HG03342 (cell line): Measurements from ENCODE around the gene SIDT2.
"Not testable (repeated sequence)": the region's sequence is repeated elsewhere in the genome, so short reads cannot be mapped to it uniquely, and the experiment has no call there.

Source experiments
- ATAC-seq: cut with Tn5 transposase; IDR thresholded peaks from one replicate; pipeline ENCODE4 v1.9.1; 2021; ENCODE audit warnings: mild to moderate bottlenecking, moderate library complexity; ENCODE audit not compliant: unreplicated experiment

SIDT2 gene

DNA sequence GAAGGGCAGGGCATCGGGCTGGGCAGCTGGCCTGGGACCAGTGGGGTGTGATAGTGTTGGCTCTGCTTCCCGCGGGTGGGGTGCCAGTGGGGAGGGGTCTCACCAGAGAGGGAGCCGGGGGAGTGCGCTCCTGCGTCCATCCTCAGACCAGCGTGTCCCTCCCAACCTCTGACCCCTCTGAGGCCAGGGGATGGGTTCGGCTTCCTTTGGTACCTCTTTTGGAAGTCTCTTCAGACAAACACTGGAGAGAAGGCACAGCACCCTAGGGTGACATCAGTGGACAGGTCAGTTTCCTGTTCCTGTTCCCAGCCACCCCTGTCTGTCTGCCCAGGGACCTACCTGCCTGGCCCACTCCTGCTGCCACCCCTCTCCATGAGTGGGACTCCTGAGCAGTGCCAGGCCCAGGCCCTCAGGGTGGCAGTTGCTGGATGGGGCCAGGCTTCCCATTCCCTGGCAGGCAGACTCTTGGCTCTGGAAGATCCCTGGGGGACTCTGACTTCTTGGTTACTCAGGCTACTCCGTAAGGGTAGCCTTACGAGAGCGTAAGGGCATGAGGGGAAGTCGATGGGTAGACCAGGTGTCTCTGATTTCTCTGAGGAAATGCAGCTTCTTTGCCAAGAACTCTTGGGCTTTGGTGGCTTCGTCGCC is 23.2 kb downstream of the SIDT2 start:
- no peak for ATAC-seq

DNA sequence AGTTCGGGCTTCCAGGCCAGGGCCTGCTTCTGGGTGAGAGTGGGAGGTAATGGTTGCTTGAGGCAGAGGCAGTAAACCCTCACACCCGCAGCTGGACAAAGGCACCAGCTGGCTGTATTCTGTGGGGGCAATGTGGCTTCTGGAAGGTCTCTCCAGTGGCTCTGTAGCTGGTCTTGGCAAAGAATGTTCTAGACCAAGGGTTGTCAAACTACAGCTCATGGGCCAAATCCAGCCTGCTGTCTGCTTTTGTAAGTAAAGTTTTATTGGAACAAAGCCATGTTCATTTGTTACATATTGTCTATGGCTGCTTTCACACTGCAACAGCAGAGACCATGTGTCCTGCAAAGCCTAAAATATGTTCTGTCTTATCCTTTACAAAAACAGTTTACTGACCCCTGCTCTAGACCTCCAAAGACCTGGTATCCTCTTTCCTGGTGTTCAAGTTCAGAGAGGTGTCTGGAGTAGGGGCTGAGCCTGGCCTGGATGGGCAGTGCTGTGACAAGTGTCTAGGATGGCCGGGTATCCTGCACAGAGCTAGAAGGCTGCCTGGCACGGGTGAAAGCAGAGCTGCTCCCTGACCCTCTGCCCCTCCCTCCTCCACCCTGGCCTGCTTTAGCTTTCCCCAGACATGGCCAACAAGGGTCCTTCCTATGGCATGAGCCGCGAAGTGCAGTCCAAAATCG is 24.0 kb downstream of the SIDT2 start:
- ATAC-seq, result no peak

DNA sequence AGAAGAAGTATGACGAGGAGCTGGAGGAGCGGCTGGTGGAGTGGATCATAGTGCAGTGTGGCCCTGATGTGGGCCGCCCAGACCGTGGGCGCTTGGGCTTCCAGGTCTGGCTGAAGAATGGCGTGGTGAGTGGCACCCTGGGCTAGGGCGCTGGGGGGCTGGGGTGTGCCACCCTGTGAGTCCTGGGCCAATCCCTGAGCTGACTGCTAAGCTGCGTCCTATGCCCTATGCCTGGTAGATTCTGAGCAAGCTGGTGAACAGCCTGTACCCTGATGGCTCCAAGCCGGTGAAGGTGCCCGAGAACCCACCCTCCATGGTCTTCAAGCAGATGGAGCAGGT is 24.5 kb downstream of the SIDT2 start:
- ATAC-seq, result no peak

DNA sequence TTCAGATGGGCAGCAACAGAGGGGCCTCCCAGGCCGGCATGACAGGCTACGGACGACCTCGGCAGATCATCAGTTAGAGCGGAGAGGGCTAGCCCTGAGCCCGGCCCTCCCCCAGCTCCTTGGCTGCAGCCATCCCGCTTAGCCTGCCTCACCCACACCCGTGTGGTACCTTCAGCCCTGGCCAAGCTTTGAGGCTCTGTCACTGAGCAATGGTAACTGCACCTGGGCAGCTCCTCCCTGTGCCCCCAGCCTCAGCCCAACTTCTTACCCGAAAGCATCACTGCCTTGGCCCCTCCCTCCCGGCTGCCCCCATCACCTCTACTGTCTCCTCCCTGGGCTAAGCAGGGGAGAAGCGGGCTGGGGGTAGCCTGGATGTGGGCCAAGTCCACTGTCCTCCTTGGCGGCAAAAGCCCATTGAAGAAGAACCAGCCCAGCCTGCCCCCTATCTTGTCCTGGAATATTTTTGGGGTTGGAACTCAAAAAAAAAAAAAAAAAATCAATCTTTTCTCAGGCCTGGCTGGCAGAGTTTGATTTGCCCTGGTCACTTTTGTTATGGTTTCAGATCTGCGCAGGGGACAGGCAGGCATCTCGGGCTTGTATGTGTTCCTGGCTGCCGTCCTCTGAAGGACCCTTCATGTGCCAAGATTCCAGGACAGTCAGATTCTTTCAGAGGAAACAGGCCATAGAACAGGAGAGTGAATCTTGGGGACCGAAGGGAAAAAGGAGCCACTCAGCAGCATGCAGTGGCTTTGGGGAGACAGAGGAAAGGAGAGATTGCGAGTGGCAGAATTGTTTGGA is 25.9 kb downstream of the SIDT2 start:
- ATAC-seq, result no peak

DNA sequence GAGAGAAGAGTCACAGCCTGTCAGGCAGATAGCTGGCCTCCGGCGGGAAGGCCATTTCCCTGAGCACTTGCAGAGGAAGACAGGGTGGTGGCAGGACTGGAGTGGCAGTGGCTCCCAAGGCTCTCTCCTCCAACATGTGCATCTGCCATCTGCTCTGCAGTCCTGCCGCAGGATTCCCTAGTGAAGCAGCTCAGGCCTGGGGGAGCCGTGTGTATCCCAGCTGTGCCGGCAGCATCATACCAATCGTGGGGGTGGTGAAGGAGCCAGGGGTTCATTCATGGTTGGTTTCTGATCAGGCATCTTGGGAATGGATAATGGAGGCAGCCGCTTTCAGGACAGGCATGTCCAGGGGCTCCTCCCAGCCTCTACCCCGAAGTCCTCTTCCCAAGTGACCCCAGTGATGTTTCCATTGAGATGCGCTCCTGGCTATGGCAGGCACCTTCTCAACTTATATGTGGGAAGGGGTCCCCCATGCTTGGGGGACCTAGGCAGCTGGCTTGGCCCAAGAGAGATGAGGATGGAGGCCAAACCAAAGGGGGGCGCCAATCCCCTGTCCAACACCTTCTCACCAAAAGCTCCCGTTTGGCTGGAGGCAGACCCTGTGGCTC is 26.8 kb downstream of the SIDT2 start:
- ATAC-seq, result no peak

DNA sequence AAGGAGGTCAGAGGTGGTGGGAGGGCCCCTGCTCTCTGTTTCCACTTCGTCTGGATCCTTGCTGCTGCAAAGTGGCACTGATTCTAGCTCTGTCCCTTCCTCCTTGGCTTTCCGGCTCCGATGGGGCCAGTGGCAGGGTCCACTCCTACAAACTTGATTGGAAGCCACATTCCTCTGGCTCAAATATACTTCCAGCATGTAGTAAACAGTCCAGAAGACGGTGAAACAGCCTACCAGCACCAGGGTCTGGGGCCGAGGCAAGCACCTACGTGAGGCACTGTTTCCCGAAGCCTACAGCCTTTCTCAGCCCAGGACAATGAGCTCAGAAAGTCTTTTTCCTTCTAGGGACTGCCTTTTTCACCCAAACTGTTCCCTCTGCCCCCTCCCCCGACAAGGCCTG is 27.6 kb downstream of the SIDT2 start:
- ATAC-seq, result not testable (repeated sequence)

DNA sequence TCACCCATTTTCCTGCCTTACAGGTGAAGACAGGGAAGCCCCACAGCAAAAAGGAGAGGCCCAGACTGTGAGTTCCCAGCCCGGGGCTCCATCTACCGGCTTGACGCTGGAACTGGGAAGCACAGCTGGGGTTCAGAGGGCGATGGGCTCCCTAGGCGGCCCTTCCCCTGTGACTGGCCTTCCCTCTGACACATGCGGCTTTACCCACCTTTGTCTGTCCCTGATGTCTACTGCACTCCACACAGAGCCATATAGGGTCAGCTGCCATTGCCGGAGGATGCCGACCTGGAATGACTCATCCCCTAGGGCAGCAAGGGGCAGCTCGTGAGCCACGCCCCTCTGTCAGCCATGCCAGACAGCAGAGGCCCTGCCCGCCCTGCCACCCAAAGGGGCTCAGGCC is 28.3 kb downstream of the SIDT2 start:
- not testable (repeated sequence) for ATAC-seq

DNA sequence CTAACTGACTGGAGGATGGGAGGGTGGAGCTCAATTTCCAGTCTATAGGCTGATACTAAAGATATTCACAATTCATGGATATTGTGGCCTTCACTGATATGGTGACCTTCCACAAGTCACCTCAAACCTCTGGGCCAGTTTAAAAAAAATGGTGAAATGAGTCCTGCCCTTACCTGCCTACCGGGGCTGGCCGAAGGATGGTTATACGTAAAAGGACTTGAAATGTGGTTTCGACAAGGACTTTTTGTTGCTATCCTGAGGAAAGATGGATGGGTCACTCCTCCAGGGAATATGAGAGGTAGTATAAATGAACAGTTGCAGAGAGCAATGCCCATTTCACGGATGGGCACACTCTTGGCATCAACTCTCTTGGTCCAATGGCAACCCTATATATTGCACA is 28.9 kb downstream of the SIDT2 start:
- not testable (repeated sequence) for ATAC-seq

DNA sequence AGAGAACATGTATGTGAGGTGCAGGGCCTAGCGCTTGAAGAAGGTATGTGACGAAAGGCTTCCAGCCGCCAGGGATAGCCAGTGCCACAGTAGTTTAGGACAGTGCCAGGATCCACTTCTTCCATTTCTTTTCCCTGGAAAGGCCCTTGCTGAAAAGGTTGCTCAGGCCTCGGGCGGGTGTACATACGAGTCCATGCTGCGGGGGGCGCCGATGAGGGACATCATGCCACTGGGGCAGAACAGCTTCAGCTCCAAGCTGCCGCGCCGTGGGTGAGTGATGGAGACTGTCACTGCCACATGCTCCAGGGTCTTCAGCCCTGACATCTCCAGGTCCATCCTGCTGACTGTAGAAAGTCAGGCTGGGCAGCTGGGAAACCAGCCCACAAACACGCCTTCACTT is 30.2 kb downstream of the SIDT2 start:
- ATAC-seq, result not testable (repeated sequence)

DNA sequence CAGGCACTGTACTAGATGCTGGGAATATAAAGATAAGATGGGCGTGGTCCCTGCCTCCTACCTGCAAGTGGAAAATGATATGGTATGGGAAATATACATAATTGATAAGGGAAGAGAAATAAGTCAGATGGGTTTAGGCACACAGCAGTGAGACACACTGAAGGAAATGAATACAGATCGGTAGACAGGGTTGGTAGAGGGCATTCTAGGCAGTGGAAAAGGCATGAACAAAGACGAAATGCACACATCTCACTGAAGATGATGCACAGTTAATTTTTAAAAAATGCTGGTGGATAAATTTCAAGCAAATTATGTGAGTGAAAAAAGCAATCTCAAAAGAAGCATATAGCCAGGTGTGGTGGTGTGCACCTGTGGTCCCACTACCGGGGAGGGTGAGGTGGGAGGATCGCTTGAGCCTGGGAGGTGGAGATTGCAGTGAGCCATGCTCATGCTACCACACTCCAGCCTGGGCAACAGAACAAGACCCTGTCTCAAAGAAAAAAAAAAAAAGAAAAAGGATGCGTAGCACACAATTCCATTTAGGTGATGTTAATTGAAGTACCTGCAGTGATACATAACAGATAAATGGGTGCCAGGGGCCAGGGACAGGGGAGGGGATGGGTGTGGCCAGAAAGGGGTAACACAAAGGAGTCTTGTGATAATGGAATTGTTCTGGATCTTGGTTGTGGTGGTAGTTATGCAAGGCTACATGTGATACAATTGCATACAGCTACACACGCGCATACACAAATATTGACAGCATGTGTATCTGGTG is 31.0 kb downstream of the SIDT2 start:
- not testable (repeated sequence) for ATAC-seq

DNA sequence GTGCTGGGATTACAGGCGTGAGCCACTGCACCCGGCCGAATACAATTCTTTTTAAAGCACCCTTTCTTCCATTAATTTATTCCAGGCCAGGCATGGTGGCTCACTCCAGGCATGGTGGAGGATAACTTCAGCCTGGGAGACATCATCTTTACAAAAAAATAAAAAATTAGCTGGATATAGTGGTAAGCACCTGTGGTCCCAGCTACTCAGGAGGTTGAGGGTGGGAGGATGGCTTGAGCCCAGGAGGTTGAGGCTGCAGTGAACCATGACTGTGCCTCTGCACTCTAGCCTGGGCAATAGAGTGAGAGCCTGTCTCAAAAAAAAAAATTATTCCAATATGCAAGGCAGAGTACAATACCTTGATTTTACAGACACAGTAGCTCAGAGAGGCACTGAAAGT is 32.1 kb downstream of the SIDT2 start:
- ATAC-seq, result no peak

DNA sequence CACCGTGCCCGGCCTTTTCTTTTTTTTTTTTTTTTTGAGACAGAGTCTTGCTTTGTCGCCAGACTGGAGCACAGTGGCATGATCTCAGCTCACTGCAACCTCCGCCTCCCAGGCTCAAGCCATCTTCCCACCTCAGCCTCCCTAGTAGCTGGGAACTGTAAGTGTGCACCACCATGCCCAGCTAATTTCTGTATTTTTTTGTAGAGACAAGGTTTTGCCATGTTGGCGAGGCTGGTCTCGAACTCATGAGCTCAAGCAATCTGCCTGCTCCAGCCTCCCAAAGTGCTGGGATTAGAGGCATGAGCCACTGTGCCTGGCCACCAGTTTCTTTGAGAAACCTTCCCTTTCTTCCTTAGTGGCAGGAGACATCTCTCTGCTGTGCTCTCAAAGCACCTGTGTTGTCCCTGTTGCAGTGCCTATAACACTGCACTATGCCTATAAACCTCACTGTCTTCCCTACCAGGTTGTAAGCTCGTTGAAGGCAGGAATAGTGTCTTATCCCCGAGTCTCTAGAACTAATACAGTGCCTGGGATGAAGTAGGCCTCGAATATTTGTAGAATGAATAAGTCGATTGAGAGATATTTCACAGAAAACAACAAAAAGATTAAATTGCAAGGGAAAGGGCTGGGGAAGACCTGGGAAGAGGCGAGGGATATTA is 34.3 kb downstream of the SIDT2 start:
- ATAC-seq, result no peak

DNA sequence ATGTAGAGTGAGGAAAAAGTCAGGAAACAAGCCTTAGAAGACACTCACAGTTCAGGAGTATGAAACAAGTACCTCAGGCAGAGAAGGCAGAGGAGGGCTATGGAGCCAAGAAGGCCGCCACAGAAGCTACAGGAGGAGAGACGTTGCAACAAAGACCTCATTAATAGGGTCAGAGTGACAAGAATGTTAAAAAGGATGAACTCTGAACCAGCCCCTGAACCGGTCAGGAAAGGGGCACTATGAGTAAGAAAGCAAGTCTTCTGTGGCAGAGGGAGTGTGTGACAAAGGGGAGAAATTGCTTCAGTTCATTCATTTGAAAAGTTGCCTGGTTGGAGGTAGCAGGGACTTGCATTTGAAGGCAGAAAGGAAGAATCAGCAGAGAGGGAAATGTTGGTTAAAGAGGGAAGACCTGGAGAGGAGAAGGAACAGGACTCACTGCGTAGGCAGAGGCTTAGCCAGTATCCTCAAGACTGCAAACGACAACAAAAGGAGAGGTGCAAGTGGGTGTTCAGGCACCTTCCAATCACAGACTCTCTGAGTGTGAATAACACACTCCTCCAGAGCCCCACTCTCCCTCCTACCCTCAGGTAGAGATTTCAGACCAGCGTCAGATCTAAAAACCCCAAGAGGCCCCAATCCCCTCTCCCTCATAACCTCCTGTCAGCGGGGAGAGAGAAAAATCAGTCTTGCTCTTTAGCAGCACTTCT is 36.0 kb downstream of the SIDT2 start:
- no peak for ATAC-seq

DNA sequence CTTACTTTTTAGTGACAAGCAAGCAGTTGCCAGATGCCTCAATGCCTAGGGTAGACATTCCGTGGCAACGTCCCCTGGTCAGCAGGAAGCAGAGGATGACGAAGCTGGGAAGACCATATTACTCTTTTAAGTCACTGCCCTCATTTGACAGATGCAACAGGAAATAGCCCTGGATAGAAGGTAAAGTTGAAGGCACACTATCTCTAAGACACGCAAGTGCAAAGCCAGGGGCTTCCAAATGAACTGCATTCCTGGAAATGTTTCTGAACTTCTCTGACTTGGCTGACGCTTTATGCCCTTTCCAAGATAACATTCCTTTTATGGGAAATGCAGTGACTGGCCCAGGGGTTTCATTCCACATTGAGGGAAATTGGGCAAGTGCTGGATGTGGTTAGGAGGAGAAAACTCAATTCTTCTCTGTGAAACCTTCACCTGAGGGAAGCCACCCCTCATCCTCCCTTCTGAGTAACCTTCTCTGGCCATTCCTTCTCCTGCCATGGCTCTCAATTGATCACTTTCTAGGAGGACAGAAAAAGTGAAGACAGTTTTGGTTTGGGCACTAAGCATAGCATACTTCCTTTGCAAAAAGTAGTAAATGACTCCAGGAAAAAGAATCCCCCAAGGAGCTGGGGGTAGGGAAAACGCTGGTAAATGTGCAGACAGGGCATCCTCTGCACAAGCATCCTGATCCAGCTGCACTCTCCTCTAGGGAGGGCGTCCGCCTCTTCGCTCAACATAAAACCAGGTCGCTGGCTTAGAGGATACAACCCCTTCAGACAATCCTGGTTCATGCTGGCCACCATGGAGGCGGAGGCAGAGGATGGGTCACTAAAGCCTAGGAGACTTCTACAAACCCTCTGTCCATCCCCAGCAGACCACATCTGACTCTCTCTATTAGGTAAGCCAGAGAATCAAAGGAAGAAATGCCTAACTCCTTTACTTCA is 38.9 kb downstream of the SIDT2 start:
- ATAC-seq, result no peak

DNA sequence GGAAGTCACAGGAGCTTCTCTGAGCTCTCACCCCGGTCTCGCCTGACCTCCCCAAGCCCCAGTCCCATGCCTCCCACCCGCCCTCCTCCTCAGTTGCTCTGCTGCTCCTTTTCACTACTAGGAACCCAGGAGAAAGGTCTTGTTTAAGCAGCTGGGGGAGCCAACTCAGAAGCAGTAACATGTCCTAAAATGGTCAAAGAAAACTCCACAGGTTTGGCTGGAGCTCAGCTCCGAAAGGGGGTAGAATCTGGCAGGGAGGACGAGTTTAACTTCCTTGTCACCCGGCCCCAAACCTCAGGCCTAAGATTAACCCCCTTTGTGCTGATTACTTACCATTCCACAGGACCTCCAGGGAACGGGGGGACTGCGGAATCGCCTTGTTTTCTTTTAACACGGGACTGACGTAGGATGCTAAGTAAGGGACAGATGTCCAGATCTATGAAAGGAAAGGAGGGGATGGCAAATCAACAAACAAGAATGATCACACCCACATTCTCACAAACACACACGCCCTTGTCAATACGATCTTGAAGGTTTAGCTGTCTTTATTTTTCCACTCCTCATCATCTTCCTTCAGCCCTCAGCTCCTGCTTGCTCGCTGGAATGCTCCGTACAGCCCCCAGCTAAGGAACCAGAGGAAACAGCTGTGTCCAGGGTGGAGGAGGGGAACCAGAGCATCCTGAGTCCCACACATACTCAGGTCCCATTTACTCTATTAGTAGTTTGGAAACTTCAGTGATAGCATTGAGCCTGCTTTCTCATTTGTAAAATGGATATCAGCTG is 39.8 kb downstream of the SIDT2 start:
- ATAC-seq, result no peak

DNA sequence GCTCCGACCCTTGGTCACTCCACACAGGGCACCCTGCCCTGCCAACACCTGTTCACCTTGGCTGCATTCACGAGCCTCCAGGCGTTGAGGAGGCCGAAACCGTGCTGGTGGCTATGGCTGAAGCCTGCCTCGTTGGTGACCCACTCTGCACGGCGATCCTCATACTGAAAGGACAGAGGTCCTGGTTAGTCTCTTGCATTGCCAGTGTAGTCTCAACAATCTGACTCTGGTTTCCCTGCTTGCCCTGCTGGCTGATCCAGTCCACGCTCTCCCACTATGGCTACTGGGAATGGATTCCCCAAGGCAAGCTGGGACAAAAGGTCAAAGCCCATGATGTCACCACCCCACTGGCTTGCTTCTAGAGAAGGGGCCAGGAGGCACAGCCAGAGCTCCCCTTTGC is 40.5 kb downstream of the SIDT2 start:
- ATAC-seq, result no peak

DNA sequence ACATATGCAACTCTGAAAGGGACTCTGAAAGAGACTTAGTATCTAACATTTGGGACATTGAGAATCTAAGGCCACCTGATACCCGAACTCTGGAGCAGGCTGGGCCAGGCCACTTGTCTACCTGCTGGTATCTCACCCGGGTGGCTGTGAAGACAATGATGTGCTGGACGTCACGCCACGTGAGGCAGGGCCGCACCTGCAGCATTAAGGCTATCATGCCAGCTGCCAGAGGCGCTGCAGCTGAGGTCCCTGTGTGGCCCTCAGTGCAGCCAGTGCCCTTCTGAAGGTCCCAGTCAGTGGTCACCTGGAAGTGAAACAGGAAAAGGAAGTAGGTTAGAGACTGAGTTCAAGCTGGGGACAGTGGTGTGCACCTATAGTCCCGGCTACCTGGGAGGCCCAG is 40.9 kb downstream of the SIDT2 start:
- ATAC-seq, result no peak

DNA sequence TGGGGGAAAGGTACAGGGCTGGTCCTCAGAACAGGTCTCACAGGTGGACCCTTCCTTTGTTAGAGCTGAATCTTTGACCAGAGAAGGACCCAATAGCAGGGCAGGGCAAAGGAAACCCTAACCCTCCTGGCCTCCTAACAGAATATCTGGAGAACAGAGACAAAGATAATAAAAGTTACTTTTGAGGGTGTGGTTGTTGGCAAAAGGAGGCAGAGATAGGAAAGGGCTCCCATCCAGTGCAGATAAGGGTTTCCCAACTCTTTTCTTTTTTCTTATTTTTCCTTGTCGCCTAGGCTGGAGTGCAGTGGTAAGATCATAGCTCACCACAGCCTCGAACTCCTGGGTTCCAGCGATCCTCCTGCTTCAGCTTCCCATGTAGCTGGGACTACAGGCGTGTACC is 41.5 kb downstream of the SIDT2 start:
- ATAC-seq, result no peak
